H9 (cell line): ENCODE measurements around the gene HHAT. TPM values are rescaled to one million over a fixed set of nuclear protein-coding genes. Genes with fewer than 3 reads are reported as not detected.

Experiments used
- DNase-seq: peaks from one replicate; pipeline ENCODE4 v3.0.0-alpha.2; 2017
- H2AFZ ChIP-seq: one replicate; pipeline ENCODE4 v1.6.1; 2013; ENCODE audit warnings: mild to moderate bottlenecking, low read length, control low read depth, moderate library complexity
- H2AK5ac ChIP-seq: 2 replicates; pipeline ENCODE4 v1.6.1; 2013; ENCODE audit warnings: low read length, control low read depth, mixed read lengths; ENCODE audit not compliant: insufficient read length
- H2BK120ac ChIP-seq: one replicate; pipeline ENCODE4 v1.6.1; 2013; ENCODE audit warnings: low read depth, mild to moderate bottlenecking, low read length, control low read depth, inconsistent platforms; ENCODE audit not compliant: poor library complexity, severe bottlenecking
- H2BK12ac ChIP-seq: 2 replicates; pipeline ENCODE4 v1.6.1; 2013; ENCODE audit warnings: low read length, control low read depth, mixed read lengths, low read depth; ENCODE audit not compliant: insufficient read length
- H2BK15ac ChIP-seq: 2 replicates; pipeline ENCODE4 v1.6.1; 2013; ENCODE audit warnings: low read depth, low read length, control low read depth
- H2BK20ac ChIP-seq: one replicate; pipeline ENCODE4 v1.6.1; 2013; ENCODE audit warnings: low read depth, mild to moderate bottlenecking, low read length, control low read depth, inconsistent platforms; ENCODE audit not compliant: poor library complexity, severe bottlenecking
- H2BK5ac ChIP-seq: 2 replicates; pipeline ENCODE4 v1.6.1; 2013; ENCODE audit warnings: low read length, control low read depth, mixed read lengths; ENCODE audit not compliant: insufficient read length
- H3K14ac ChIP-seq: 2 replicates; pipeline ENCODE4 v1.6.1; 2013; ENCODE audit warnings: low read length, control low read depth; ENCODE audit not compliant: insufficient read depth
- H3K18ac ChIP-seq: 2 replicates; pipeline ENCODE4 v1.6.1; 2013; ENCODE audit warnings: low read depth, mild to moderate bottlenecking, mixed read lengths, low read length, control low read depth; ENCODE audit not compliant: insufficient read length
- H3K23ac ChIP-seq: 2 replicates; pipeline ENCODE4 v1.6.1; 2013; ENCODE audit warnings: low read length, control low read depth, mixed read lengths, low read depth; ENCODE audit not compliant: insufficient read length
- H3K23me2 ChIP-seq: 2 replicates; pipeline ENCODE4 v1.6.1; 2013; ENCODE audit warnings: low read depth, mild to moderate bottlenecking, mixed read lengths, low read length, control low read depth; ENCODE audit not compliant: insufficient read length, poor library complexity, severe bottlenecking
- H3K27ac ChIP-seq: 2 replicates; pipeline ENCODE4 v1.5.1; 2013; ENCODE audit warnings: low read length, control low read depth, mixed read lengths, low read depth; ENCODE audit not compliant: insufficient read length
- H3K27me3 ChIP-seq: 2 replicates; pipeline ENCODE4 v1.6.1; 2013; ENCODE audit warnings: low read length, control low read depth, inconsistent platforms; ENCODE audit not compliant: insufficient read depth
- H3K4ac ChIP-seq: 2 replicates; pipeline ENCODE4 v1.6.1; 2013; ENCODE audit warnings: low read depth, mild to moderate bottlenecking, control low read depth, inconsistent platforms, low read length, moderate library complexity
- H3K4me1 ChIP-seq: 2 replicates; pipeline ENCODE4 v1.6.1; 2013; ENCODE audit warnings: low read length, control low read depth, inconsistent platforms; ENCODE audit not compliant: insufficient read depth
- H3K4me2 ChIP-seq: 2 replicates; pipeline ENCODE4 v1.6.1; 2013; ENCODE audit warnings: low read length, control low read depth, mixed read lengths; ENCODE audit not compliant: insufficient read length, insufficient read depth
- H3K56ac ChIP-seq: 2 replicates; pipeline ENCODE4 v1.6.1; 2013; ENCODE audit warnings: low read depth, mild to moderate bottlenecking, mixed read lengths, low read length, control low read depth; ENCODE audit not compliant: insufficient read length
- H3K79me1 ChIP-seq: 2 replicates; pipeline ENCODE4 v1.6.1; 2013; ENCODE audit warnings: low read depth, mild to moderate bottlenecking, moderate library complexity, low read length, control low read depth, inconsistent platforms; ENCODE audit not compliant: insufficient read depth, poor library complexity, severe bottlenecking
- H3K79me2 ChIP-seq: 2 replicates; pipeline ENCODE4 v1.6.1; 2013; ENCODE audit warnings: low read length, control low read depth, inconsistent platforms; ENCODE audit not compliant: insufficient read depth
- H3K9ac ChIP-seq: 2 replicates; pipeline ENCODE4 v1.6.1; 2013; ENCODE audit warnings: low read length, control low read depth, mixed read lengths; ENCODE audit not compliant: insufficient read length; ENCODE audit errors: extremely low read depth
- H3K9me3 ChIP-seq: one replicate; pipeline ENCODE4 v1.6.1; 2013; ENCODE audit warnings: low read depth, low read length, inconsistent platforms; ENCODE audit not compliant: control insufficient read depth
- H3T11ph ChIP-seq: one replicate; pipeline ENCODE4 v1.6.1; 2013; ENCODE audit warnings: mild to moderate bottlenecking, low read length, control low read depth, inconsistent platforms
- H4K20me1 ChIP-seq: one replicate; pipeline ENCODE4 v1.6.1; 2013; ENCODE audit not compliant: control insufficient read depth, insufficient read length, insufficient read depth
- H4K5ac ChIP-seq: 2 replicates; pipeline ENCODE4 v1.6.1; 2013; ENCODE audit warnings: low read depth, mild to moderate bottlenecking, mixed read lengths, low read length, control low read depth; ENCODE audit not compliant: insufficient read length
- H4K8ac ChIP-seq: replicated peaks from 2 replicates; pipeline ENCODE4 v1.6.1; 2013; ENCODE audit warnings: low read length, control low read depth, mixed read lengths, low read depth; ENCODE audit not compliant: insufficient read length
- H4K91ac ChIP-seq: 2 replicates; pipeline ENCODE4 v1.6.1; 2013; ENCODE audit warnings: low read depth, mild to moderate bottlenecking, moderate library complexity, mixed read lengths, low read length, control low read depth; ENCODE audit not compliant: insufficient read length
- H3K27ac Mint-ChIP-seq, 3 experiments: 2 replicates in 2 of 3; 3 replicates in 1 of 3; pipeline ENCODE4 v1.8.0; 2020 to 2021; ENCODE audit warnings: mixed read lengths in 3 of 3, mild to moderate bottlenecking in 1 of 3, moderate library complexity in 1 of 3
- H3K27me3 Mint-ChIP-seq: 2 replicates; pipeline ENCODE4 v1.8.0; 2021; ENCODE audit warnings: low read depth, mild to moderate bottlenecking, moderate library complexity, mixed read lengths
- H3K36me3 Mint-ChIP-seq, 3 experiments: 2 replicates in 2 of 3; 3 replicates in 1 of 3; pipeline ENCODE4 v1.8.0; 2020 to 2021; ENCODE audit warnings: low read depth in 3 of 3, mixed read lengths in 3 of 3; ENCODE audit not compliant: insufficient read depth in 1 of 3
- H3K4me1 Mint-ChIP-seq, 2 experiments: 2 replicates each; pipeline ENCODE4 v1.8.0; 2020; ENCODE audit warnings: mixed read lengths in 2 of 2
- H3K4me3 Mint-ChIP-seq, 2 experiments: 2 replicates in 1 of 2; 3 replicates in 1 of 2; pipeline ENCODE4 v1.8.0; 2020 to 2021; ENCODE audit warnings: mild to moderate bottlenecking in 2 of 2, mixed read lengths in 2 of 2, moderate library complexity in 1 of 2
- H3K9me3 Mint-ChIP-seq, 2 experiments: 2 replicates in 1 of 2; 3 replicates in 1 of 2; pipeline ENCODE4 v1.8.0; 2020; ENCODE audit warnings: mild to moderate bottlenecking in 2 of 2, mixed read lengths in 2 of 2, moderate library complexity in 1 of 2
- CTCF ChIP-seq: fragments of 200-600 bp; sonication (generic); conservative IDR thresholded peaks from 3 replicates; pipeline ENCODE4 v1.8.0; 2021; ENCODE audit warnings: antibody characterized with exemption, mild to moderate bottlenecking
- whole genome bisulfite sequencing: extraction: QIAGEN DNeasy Blood & Tissue Kit; methylation state at CpG from one replicate; pipeline ENCODE4 v1.1.7; 2013; ENCODE audit warnings: missing lambda C conversion rate, low lambda C conversion rate, mixed read lengths; ENCODE audit not compliant: insufficient read length; ENCODE audit errors: extremely low coverage; 5-methylcytosine and 5-hydroxymethylcytosine counted together
- total RNA-seq: library from RNA; stranded (reverse); gene quantifications from 2 replicates; pipeline ENCODE4 v1.2.1, GENCODE V29; 2021

Gene HHAT
- total RNA-seq, 1 experiment from 2014 or later: 0.48 TPM

GRCh38 chr1:210646258-210646616 is 317.5 kb downstream of the HHAT start:
- no peak overlapping the region for H2AK5ac ChIP-seq
- H2BK5ac ChIP-seq: no peak overlapping the region
- Mint-ChIP-seq H3K4me1 (peaks cover 9% of the 10 kb centered on the region in 2 experiments), H3K9me3 (no peaks in the 10 kb centered on the region), H3K27me3 (no peaks in the 10 kb centered on the region), H3K36me3 (no peaks in the 10 kb centered on the region), H3K27ac (no peak overlapping the region), H3K4me3 (no peak overlapping the region)
- no peak overlapping the region for H3K4me2 ChIP-seq
- no peak overlapping the region for H3K27ac ChIP-seq
- TF ChIP-seq CTCF: no peak
- H4K20me1 ChIP-seq: no peaks in the 10 kb centered on the region
- H3K23me2 ChIP-seq: no peaks in the 10 kb centered on the region
- no peak overlapping the region for H2BK120ac ChIP-seq
- no peak overlapping the region for H3K14ac ChIP-seq
- H3K56ac ChIP-seq: no peak overlapping the region
- H3K79me1 ChIP-seq: no peaks in the 10 kb centered on the region
- H2BK15ac ChIP-seq: no peak overlapping the region
- WGBS: no CpG with 5 or more reads among the region's 2 CpGs
- H3K9ac ChIP-seq: no peak overlapping the region
- no peaks in the 10 kb centered on the region for H3K27me3 ChIP-seq
- H3K4me1 ChIP-seq: no peaks in the 10 kb centered on the region
- H3K4ac ChIP-seq: no peak overlapping the region
- H2AFZ ChIP-seq: no peak overlapping the region
- no peak overlapping the region for H4K8ac ChIP-seq
- no peak overlapping the region for H2BK20ac ChIP-seq
- no peak for DNase-seq
- no peaks in the 10 kb centered on the region for H3K9me3 ChIP-seq
- no peak overlapping the region for H3K23ac ChIP-seq
- no peak overlapping the region for H3T11ph ChIP-seq
- H2BK12ac ChIP-seq: no peak overlapping the region
- no peak overlapping the region for H3K18ac ChIP-seq
- H4K91ac ChIP-seq: no peak overlapping the region
- H4K5ac ChIP-seq: no peak overlapping the region
- H3K79me2 ChIP-seq: no peaks in the 10 kb centered on the region
